NCI-H187 (cell line): Measurements from ENCODE around the gene B3GAT1.

Experiments used
- DNase-seq, 2 experiments: peaks; one replicate each; lab custom pipeline; 2025; lab: John Stamatoyannopoulos, UW

Gene B3GAT1

DNA sequence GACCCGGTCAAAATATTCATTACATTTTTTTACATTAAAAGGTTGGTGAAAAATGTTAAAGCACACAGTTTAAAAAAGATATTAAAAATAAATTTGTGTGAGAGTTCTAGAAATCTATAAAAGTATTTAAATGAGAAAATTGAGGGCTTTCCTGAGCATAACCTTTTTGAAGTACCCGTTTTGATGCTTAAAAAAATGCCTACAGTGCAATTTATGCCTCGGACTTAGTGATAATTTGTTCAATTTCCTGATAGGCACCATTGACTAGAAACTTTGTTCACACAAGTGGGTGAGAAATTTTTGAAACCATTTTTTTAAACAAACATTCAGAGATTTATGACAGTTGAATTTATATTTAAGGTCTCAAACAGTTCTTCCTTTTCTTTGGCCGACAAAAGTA, 29.7 kb upstream of the B3GAT1 start:
- no peak for DNase-seq

DNA sequence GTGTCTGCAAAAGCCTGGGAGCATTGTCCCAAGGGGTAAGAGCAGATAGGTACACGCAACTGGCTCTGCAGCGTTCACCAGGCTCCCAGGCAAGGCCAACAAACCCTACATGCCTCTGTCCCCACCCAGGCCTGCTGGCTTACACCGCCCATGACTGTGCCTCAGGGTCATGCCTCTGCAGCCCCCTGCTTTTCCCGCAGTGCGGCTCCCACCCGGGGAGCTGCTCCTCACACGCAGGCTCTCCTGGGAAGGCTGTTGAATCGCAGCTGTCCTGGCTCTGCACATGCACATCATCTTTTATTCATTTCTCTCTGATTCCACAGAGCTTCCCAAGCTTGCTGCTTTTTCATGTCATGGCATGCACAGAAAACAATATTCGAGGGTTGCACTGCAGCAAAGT, 29.2 kb upstream of the B3GAT1 start:
- no peak for DNase-seq

DNA sequence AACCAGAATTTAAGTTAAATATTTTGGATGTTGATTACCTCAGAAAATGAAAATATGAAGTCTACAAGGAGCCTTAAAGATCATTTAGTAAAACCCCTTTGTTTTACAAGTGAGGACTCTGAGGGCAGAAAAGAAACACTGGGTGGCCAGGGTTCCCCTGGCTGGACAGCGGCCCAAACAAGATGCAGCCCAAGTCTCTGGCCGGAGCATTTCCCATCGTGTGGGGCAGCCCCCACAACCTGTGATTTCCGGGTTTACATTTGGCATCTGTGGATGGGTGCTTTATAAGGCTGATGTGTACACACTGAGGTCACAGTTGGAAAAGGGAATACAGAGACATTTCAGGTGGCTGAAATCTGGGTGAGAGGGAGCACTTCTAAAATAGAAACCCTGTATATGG, 28.8 kb upstream of the B3GAT1 start:
- no peak for DNase-seq

DNA sequence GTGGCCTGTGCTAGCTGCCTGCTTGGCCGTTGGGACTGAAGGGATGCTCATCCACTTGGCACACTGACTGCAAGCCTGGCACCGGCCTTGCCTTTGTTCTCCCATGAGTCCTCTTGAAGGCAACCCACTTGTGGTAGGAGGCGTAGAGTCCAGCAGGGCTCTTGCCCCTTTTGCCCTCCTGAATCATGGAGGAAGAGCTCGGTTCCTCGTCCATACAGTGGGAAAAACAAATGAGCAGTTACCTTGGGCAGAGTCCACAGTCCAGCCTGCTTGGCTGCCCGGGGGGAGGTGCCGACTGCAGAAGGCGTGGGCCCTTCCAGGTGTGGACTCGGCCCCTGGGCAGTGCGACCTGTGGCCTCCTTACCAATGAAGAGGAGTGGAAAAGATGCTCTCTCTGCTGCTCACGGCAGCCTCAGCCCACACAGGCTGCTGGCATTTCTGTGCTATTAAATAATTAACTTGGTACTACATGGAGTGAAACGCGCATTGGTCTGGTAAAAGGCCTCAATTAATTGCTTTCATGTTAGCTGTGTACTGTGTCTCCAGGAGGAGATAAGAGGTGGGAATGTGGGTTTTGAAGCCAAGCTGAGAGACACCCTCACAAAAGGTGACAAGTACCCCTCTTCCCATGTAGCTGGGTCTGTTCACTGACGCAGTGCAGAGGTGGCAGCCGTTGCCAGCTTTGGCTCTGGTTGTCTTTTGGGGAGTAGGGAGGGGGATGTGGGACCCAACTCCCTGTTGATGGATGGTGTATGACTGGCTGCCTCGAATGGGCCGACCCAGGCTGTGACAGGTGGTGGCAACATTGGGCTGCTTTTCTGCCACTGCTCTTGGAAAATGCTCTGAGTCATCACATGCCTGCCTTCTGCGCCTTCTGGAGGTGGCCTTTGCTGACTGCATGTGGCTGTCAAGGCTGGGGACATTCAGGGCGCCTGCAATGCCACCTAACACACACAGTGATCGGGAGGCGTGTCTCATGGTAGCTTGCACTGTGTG, 26.8 kb upstream of the B3GAT1 start:
- DNase-seq: no peak

DNA sequence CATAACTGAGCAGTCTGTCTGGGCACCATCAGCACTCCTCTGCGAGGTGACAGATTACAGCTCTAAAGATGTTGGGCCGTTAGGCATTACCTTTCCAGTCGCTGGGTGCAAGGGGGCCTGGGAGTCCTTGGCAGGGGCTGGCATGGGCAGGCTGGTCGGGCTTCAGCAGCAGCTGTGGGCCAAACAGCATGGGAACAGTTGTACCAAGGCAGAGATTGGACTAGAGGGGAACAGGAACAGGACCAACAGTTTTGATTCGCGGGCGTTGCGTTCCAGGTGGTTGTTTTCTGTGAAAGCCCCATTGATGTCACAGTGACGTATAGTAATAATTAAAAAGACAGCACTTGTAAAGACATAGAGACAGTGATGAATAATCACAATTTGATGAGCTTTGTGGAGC, 25.8 kb upstream of the B3GAT1 start:
- DNase-seq: no peak

DNA sequence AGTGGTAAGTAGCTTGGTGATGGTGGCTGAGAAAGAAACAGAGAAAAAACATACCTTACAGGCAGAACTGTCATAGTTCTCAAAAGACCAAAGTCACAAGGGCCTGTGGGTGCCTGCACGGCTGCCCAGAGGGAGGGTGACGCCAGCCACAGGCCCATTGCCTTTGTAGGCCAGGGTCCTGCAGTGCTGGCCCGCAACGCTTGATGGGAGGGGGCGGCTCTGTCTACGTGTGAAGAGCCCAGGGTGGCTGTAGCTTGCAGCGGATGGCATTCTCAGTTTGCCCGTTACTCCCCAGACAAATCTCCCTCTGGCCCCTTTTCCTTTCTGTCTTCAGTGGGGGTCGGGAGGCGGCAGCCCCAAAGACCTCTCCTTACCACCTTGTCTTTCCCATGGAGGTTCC, 24.7 kb upstream of the B3GAT1 start:
- no peak for DNase-seq

DNA sequence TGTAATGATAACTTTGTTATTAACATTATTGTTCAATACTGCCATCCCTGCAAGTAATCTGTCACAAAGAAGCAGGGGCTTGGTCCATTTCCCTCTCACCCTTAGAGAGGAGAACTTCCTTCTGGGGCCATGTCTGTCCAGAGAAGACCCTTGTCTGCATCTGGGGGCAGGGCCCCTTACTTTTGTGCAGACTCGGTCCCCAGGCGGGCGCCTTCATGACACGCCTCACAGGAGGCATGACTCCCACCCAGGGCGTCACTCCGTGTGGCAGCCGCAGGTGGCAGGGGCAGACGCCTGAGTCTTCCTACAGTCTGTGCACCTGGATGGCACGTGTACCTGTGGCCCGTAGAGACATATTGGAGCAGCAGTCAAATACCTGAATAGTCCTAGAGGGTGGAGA, 21.8 kb upstream of the B3GAT1 start:
- DNase-seq: no peak

DNA sequence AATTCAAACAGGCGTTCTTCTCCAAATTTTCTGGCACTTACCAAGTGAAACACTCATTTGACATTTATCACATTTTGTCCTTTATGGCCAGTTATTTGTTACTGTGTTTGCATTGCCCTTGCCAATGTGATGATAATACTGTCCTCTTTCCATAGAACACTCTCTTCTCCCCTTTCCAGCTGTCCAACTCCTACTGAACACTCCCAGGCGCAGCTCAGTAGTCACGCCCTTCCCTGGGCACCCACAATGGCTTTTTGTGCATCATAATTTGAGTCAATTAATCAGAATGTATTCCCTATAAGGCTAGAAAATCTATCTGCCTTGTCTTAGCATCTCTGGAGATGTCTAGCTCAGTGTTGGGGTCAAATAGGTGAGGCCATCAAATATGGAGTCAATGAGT, 21.2 kb upstream of the B3GAT1 start:
- DNase-seq: no peak

DNA sequence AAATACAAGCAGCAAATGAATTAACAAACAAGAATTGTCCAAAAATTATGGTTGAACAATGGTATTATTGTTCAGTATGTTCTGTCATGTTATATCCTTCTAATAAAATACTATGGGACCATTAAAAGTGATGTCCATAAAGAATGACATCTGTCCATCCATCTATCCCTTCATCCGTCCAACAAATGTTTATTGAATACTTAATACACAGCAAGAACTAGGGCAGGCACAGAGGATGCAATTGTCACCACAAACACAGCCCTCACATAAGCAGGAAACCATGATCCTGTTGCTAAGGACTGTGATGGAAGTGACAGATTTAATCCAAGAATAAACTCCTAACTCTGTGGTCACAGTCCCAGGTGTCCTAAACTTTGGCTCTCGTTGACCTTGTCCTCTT, 20.7 kb upstream of the B3GAT1 start:
- no peak for DNase-seq

DNA sequence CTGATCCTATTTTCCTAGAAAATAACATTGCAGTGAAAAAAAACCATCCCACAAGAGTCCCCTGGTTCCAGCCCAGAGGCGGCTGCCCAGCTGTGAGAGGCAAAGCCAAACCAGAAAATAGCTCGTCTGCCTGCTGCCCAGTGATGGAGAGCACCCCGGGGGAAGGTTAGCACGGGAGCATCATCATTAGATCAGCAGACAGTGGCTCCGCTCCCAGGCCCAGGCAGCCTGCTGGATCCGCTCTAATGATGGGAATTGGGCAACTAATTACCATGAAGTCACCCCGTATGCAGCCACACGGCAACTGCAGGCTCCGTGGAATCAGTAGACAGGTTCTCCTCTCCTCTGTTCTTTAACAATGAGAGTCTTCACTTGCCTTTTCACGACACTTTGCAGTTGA, 17.1 kb upstream of the B3GAT1 start:
- DNase-seq: no peak

DNA sequence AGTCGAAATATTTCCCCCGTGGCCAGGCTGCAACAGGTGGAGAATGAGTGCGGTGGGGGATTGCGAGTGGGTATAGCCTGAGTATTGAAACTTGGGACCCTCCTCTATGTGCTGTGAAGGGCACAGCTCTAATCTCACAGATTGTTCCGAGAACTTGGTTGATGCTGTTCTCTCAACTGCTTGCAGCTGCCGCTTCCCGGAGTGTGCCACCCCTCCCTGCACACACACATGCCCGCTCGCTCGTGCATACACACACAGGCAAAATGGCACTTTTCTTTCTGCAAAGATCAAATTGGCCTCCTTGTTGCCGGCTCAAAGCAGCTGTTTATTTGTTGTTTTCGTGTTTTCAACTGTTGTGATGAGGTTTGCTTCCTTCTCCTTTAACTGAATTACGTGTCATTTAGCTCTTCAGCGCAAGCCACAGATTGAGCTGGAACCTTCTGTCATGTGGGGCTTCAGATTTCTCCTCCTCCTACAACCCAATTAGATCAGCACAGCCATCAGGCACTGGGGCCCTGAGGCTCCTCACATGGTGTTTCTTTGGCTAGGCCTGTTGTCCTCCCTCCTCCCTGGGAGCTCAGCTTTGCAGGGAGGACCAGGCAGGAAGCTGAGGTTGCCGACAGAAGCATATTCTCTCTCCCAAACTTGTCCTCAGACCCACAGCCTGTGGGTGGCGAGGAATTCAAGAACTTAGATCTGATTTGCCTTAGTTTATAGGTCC, 13.9 kb upstream of the B3GAT1 start:
- no peak for DNase-seq

DNA sequence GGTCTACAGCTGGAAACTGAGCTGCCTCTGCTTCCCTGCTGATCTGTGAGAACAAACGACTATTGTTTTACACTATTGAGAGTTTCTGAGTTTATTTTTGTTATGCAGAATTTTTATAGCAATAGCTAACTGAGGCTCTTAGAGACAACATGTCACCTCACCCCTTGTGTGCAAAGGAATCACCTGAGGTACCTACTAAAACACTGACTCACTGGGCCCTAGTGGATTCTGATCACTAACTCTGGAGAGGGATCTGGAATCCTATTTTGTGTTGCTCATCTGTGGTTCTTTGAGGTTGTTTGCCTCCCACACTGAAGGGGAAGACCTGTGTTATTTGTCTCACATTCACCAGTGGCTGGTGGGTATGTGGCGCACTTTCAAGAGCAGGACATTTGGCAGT, 13.4 kb upstream of the B3GAT1 start:
- no peak for DNase-seq

DNA sequence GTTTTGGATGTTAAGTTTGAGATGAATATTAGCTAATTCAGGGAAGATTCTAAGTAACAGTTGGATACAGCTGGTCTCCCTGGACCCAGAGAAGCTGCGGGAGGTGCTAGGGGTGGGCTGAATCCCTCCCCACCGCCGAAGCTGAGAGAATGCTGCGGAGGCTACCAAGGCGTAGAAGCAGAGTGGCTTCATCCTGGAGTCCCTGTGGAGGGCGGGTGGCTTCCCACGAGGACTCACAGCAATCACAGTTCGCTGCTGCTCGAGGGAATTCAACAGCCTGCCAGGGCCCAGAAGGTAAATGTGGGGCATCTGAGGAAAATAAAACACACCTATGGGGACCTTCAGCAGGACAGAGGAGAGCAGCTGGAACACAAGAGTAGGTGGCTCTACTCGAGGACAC, 11.1 kb upstream of the B3GAT1 start:
- DNase-seq: no peak

DNA sequence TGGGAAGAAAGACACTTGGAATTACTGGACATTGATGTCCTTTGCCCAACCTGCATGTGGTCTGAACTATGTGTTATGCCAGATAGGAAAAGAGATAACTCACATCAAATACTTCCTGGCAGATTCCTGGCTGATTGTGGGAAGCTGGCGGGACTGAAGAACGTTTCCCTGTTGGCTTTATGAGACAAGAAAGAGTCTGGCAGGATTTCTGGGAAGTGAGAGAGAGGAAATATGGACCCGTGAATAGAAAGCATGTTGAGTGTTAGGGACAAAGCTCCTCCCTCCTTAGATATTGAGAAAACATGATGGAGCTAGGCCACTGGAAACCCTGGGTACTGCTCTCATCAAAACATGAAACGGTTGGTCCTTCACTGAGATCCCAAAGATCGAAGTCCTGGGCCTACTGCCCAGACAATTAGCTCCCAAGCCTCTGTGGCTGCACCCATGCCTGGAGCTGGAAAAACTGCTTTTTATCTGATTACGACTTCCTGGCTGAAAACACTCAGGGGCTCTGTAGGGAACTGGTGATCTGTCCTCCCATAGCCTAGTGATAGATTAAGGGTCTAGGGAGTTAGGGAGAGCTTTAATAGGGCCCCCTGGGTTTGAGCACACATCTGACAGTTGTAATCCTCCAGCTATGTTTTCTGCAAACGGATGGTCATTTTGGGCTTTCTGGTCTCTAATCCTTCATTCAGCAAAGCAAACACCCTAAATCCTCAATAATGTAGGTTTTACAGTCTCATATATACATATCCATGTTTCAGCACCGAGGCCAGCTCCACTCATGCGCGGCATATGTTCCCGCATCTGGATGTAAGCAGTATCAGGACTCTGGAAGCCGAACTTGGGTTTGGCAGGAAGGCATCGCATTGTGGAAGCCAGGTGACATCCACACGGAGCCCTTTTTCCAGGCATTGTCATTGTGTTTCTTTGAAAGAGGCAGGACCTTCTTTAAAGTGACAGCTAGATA, 6.1 kb upstream of the B3GAT1 start:
- DNase-seq: no peak

DNA sequence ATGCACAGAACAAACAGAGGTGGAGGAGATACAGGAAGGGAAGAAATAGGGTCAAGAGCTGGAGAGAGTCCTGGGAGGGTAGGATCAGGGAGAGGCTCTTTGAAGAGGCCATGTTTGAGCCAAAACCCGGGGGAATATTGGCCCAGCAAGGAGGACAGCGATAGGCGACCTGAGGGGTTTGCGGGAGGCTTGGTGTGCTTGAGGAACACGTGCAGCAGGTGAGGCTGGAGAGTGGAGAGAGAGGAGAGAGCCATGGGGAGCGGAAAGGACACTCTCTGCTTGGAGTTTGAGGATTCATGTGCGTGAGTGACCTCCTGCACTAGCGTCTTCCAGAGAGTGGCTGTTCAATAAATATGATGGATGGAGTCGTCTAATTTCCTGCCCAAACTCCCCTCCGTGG, 4.7 kb upstream of the B3GAT1 start:
- DNase-seq: no peak

DNA sequence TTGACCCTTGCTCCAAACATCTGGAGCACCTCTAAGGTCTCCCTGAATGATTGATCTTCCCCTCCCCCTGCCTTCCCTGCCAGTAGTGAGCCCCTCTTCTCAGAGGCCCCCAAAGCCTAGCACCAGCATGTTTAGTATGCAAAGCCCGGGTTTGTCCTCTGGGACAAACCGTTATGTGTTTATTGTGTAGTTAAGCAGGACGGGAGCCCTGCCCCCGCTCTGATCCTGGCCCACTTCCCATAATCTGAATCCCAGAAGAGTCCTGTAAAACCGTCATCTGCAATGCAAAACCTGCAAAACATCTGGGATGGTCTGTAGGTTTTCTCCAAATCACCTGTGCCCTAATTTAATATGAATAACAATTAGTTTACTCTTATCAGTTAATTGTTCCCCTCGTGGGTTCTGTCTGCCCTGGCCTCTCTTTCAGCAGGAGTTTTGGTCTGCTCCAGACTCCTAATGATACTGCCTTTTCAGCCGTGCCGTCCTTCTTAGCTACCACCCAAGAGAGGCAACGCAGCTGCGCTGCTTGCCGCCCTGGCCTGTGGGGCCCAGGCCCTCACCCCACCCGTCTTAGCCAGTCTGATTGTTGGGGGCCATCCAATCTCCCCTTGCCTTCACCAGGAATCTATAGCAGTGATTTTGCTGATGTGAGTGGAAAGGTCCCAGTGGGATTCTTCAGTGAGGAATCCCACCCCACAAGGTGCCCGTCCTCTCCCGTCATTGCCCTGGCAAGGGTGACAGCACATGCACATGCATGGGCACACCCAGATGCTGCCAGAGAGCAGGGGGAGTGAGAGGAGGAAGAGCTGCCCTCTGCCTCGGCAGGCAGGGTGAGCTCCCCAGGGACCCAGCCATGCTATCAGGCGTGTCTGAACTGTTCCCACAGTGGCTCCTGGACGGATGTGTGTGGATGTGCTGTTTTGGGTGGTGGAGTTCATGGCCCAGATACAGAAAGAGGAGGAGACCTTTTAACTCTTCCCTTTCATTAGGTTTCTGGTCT, 3.0 kb upstream of the B3GAT1 start:
- DNase-seq: no peak

DNA sequence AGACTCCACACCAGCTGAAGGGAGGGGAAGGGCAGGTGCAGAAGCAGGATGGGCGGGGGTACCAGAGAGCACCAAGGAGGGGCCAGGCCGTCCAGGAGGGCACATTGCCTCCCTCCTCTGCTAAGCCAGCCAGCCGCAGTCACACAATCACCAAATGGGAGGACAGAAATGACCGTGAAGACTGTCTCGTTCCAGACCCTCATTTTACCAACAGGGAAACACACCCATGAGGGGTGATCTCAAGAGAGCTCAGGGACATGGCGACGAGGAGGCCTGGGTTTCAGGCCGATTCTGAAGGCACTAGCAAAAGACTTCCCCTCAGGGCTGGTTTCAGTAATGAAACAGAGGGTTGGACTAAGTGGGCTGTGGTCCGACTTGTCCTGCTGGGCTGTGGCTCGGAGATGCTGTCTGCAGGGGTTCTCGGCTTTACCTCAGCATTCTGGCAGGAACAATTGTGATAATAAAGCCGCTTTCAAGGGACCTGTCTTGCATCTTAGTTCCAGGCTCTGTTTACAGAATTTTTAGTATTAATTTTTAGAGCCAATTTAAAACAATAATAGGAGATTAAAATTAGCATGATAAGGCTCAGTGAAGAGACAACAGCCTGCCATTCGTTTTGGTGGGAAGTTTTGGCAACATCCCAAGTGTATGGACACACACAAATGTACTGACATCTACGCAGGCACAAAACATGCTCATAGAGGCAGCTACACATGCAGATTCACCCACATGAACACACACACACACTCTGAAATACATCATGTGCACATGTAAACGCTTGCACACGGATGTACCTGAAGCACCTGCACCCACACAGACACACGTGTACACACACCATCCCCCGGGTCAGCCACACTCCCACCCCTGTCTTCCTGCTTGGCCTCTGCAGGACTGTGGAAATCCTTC, 2.0 kb upstream of the B3GAT1 start:
- no peak for DNase-seq

DNA sequence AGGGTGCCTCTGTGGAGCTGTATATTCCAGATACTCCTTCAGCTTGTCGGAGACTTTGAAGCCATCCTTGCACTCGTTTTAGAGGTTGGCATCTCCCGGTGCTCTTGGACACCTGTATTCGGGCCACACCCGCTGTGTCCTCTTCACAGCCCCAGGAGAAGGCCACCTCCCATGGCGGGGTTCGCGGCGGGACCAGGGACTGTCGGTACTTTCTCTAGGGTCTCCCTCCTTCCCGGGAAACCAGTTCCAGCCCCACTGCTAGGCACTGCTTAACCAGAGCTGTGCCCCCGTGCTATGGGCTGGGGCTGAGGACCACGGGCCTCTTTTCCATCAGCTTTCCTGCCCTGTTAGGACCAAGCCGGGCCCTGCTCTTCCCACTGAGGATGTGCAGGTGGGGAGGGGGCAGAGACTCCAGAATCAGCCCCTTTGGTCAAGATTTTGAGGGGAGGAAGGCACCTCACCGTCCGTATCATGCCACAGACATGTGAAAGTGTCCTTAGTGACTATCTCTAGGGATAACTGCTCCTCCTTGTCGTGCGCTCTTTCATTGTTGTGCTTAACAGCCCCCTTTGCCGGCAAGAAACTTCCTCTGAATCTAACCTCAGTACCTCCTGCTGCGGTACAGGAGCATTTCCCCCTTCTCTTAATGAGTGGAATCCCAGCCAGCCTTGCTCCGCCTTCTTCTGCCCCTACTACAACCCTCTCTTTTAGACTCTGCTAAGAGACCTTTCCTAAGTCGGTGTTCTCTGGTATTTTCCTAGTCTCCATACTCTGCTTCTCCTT, 1.2 kb upstream of the B3GAT1 start:
- no peak for DNase-seq

DNA sequence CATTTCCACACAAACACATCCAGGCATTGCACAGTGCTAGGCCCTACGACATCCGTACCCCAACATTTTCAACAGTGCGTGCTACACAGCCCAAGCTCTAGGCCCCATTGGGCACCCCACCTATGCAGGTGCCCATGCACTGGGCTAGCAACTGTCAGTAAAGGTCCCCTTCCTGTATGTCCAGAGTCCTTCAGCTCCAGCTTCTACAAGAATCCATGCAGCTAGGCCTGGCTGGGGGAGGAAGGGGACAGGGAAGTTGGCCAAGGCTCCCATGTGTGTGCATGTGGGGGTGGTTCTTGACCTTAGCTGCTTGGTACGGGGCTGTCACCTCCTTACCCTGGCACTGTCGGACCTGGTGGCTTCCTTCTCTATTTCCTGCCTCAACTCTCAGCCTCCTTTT, 1.3 kb downstream of the B3GAT1 start:
- DNase-seq: no peak
